Keratinocyte (primary cell): ENCODE data around the gene TREM2. TPM values are rescaled to one million over a fixed set of nuclear protein-coding genes. Genes with fewer than 3 reads are reported as not detected.
"Not testable (repeated sequence)": the region's sequence is repeated elsewhere in the genome, so short reads cannot be mapped to it uniquely, and the experiment has no call there.

Experiments used
- DNase-seq: peaks from one replicate; pipeline ENCODE4 v3.0.0-alpha.2; 2011; ENCODE audit warnings: low read depth, missing footprints, low spot score
- FAIRE-seq: peaks from 2 replicates; lab custom pipeline; 2011; peaks lifted over from hg19 to GRCh38; lab: Jason Lieb, UNC
- H2AFZ ChIP-seq: 2 replicates; pipeline ENCODE4 v1.6.0; 2012; ENCODE audit warnings: low read length, control low read depth, inconsistent platforms; ENCODE audit not compliant: control insufficient read depth
- H3K27ac ChIP-seq: 2 replicates; pipeline ENCODE4 v1.5.1; 2011; ENCODE audit warnings: low read length; ENCODE audit not compliant: control insufficient read depth, insufficient read depth
- H3K27me3 ChIP-seq: 3 replicates; pipeline ENCODE4 v1.6.0; 2011; ENCODE audit warnings: low read length; ENCODE audit not compliant: control insufficient read depth, insufficient read depth; ENCODE audit errors: extremely low read depth
- H3K36me3 ChIP-seq, 2 experiments: 2 replicates in 1 of 2; 3 replicates in 1 of 2; pipeline ENCODE4 v1.5.1; 2011; ENCODE audit warnings: low read length in 2 of 2, mild to moderate bottlenecking in 1 of 2; ENCODE audit not compliant: control insufficient read depth in 2 of 2, insufficient read depth in 2 of 2; ENCODE audit errors: extremely low read depth in 1 of 2
- H3K4me1 ChIP-seq: 3 replicates; pipeline ENCODE4 v1.5.1; 2011; ENCODE audit warnings: low read length; ENCODE audit not compliant: control insufficient read depth, insufficient read depth; ENCODE audit errors: extremely low read depth
- H3K4me2 ChIP-seq: 3 replicates; pipeline ENCODE4 v1.6.0; 2011; ENCODE audit warnings: low read depth, low read length; ENCODE audit not compliant: control insufficient read depth, insufficient read depth; ENCODE audit errors: extremely low read depth
- H3K4me3 ChIP-seq, 3 experiments: fragments of 200-600 bp in 1 of 3; sonication (generic) in 1 of 3; 2 replicates in 2 of 3; 3 replicates in 1 of 3; pipeline ENCODE4 v1.5.1; 2011 to 2016; ENCODE audit warnings: low read length in 3 of 3, mild to moderate bottlenecking in 3 of 3, control low read depth in 2 of 3, inconsistent platforms in 1 of 3, low read depth in 1 of 3, mixed read lengths in 1 of 3, mixed run types in 1 of 3, moderate library complexity in 1 of 3; ENCODE audit not compliant: control insufficient read depth in 2 of 3, insufficient read depth in 2 of 3; ENCODE audit errors: extremely low read depth in 1 of 3
- H3K79me2 ChIP-seq: 2 replicates; pipeline ENCODE4 v1.6.0; 2012; ENCODE audit warnings: low read length; ENCODE audit not compliant: control insufficient read depth, insufficient read depth
- H3K9ac ChIP-seq: 3 replicates; pipeline ENCODE4 v1.6.0; 2011; ENCODE audit warnings: low read length; ENCODE audit not compliant: control insufficient read depth, insufficient read depth; ENCODE audit errors: extremely low read depth
- H3K9me1 ChIP-seq: 3 replicates; pipeline ENCODE4 v1.6.0; 2011; ENCODE audit warnings: low read length; ENCODE audit not compliant: control insufficient read depth, insufficient read depth; ENCODE audit errors: extremely low read depth
- H3K9me3 ChIP-seq: 2 replicates; pipeline ENCODE4 v1.5.1; 2012; ENCODE audit warnings: low read depth, low read length; ENCODE audit not compliant: control insufficient read depth
- H4K20me1 ChIP-seq: 3 replicates; pipeline ENCODE4 v1.6.0; 2011; ENCODE audit warnings: low read length; ENCODE audit not compliant: control insufficient read depth, insufficient read depth; ENCODE audit errors: extremely low read depth
- EZH2 ChIP-seq: IDR thresholded peaks from one replicate; pipeline ENCODE4 v1.6.1; 2012; ENCODE audit warnings: inconsistent platforms, mild to moderate bottlenecking, low read length, moderate library complexity
- dilution Hi-C: fragments of 300-500 bp; cut with MboI; formaldehyde crosslinking; loops from one replicate; pipeline ENCODE4 v1.7.0; 2020; ENCODE audit warnings: low sequenced_read_pairs; ENCODE audit not compliant: extremely low pct_ligation_motif_present
- polyA plus RNA-seq, 5 experiments: library from polyadenylated mRNA; depleted of rRNA in 3 of 5; stranded (reverse) in 3 of 5; stranded (forward) in 1 of 5; unstranded in 1 of 5; fragments of >200 nt; gene quantifications; 1 replicate in 1 of 5; 2 replicates in 3 of 5; 3 replicates in 1 of 5; pipeline versions ENCODE4 v1.2.1 to v1.2.3, GENCODE V29; 2011 to 2012; ENCODE audit warnings: missing spikeins in 2 of 5, low read depth in 1 of 5, low replicate concordance in 1 of 5
- TF ChIP-seq, protein P1 (sequence below), 3 experiments: IDR thresholded peaks in 1 of 3; conservative IDR thresholded peaks in 1 of 3; optimal IDR thresholded peaks in 1 of 3; 2 replicates in 2 of 3; 3 replicates in 1 of 3; pipeline versions ENCODE3 to v1.5.1; 2011; ENCODE audit warnings: low read length in 3 of 3, mild to moderate bottlenecking in 3 of 3, moderate library complexity in 2 of 3, control low read depth in 1 of 3, inconsistent platforms in 1 of 3; ENCODE audit not compliant: insufficient read depth in 2 of 3; ENCODE audit errors: extremely low read depth in 1 of 3

Gene TREM2
- polyA plus RNA-seq, 1 donor (not counting 4 experiments of a cell fraction or from before 2014, with no cell fraction given), result 4.0 TPM

DNA sequence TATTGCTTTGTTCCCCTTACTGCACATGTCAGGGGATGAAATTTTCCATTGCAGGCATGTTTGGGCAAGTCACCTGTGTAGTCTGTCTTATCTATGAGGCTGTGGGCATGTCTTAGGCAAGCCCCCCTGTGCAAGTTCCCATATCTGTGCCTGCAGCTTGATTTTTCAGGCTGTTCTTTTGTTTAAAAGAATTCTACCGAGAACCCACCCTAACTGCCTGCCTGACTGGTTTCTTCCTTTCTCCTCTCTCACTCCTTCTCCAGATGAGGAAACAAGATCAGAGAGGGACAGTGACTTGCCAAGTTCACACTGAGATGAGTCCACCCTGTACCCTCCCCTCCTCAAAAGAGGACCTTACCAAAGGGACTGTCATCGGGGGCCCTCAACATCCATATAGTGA, 27.1 kb upstream of the TREM2 start:
- no peak overlapping the region for H2AFZ ChIP-seq
- TF ChIP-seq, protein P1, sequence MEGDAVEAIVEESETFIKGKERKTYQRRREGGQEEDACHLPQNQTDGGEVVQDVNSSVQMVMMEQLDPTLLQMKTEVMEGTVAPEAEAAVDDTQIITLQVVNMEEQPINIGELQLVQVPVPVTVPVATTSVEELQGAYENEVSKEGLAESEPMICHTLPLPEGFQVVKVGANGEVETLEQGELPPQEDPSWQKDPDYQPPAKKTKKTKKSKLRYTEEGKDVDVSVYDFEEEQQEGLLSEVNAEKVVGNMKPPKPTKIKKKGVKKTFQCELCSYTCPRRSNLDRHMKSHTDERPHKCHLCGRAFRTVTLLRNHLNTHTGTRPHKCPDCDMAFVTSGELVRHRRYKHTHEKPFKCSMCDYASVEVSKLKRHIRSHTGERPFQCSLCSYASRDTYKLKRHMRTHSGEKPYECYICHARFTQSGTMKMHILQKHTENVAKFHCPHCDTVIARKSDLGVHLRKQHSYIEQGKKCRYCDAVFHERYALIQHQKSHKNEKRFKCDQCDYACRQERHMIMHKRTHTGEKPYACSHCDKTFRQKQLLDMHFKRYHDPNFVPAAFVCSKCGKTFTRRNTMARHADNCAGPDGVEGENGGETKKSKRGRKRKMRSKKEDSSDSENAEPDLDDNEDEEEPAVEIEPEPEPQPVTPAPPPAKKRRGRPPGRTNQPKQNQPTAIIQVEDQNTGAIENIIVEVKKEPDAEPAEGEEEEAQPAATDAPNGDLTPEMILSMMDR (optimal IDR thresholded peaks at IDR 0.05 in 1 of 3, IDR thresholded peaks at IDR 0.05 in 1 of 3, conservative IDR thresholded peaks at IDR 0.05 in 1 of 3; ENCODE audit: extremely low read depth in 1 of 3, insufficient read depth in 2 of 3, low read length in 3 of 3), result no peak
- TF ChIP-seq EZH2, result no peak
- H3K9ac ChIP-seq, result no peak overlapping the region
- H4K20me1 ChIP-seq, result no peaks in the 10 kb centered on the region
- H3K4me3 ChIP-seq, result no peak overlapping the region
- DNase-seq (no peak), FAIRE-seq (no peak)
- H3K4me2 ChIP-seq, result no peak overlapping the region
- no peaks in the 10 kb centered on the region for H3K9me1 ChIP-seq
- H3K79me2 ChIP-seq, result no peaks in the 10 kb centered on the region
- dilution Hi-C loops, result loop anchor here (25.0 kb wide), 1 partner anchor 103 kb away; no protein-coding TSS in a partner anchor
- H3K27ac ChIP-seq, result no peak overlapping the region
- H3K36me3 ChIP-seq, result no peaks in the 10 kb centered on the region
- peaks cover 10% of the 10 kb centered on the region for H3K27me3 ChIP-seq
- H3K9me3 ChIP-seq, result peaks cover 5% of the 10 kb centered on the region
- H3K4me1 ChIP-seq, result no peaks in the 10 kb centered on the region

DNA sequence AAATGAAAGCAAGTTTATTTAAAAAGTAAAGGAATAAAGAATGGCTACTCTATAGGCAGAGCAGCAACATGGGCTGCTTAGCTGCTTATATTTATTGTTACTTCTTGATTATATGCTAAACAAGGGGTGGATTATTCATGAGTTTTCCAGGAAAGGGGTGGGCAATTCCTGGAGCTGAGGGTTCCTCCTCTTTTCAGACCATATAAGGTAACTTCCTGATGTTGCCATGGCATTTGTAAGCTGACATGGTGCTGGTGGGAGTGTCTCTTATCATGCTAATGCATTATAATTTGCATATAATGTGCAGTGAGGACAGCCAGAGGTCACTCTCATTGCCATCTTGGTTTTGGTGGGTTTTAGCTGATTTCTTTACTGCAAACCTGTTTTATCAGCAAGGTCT, 26.1 kb upstream of the TREM2 start:
- H3K4me3 ChIP-seq, H3K9me1 ChIP-seq, H2AFZ ChIP-seq, H3K27ac ChIP-seq, DNase-seq, H3K36me3 ChIP-seq, H3K9me3 ChIP-seq, H3K9ac ChIP-seq, H3K79me2 ChIP-seq, H4K20me1 ChIP-seq, FAIRE-seq, H3K4me1 ChIP-seq, H3K4me2 ChIP-seq: not testable (repeated sequence)
- peaks cover 10% of the 10 kb centered on the region for H3K27me3 ChIP-seq
- dilution Hi-C loops, result loop anchor here (25.0 kb wide), 1 partner anchor 102 kb away; no protein-coding TSS in a partner anchor
